Muscle layer of duodenum (tissue), 2 donors: Measurements from ENCODE around the gene POMC.
"Not testable (repeated sequence)": the region's sequence is repeated elsewhere in the genome, so short reads cannot be mapped to it uniquely, and the experiment has no call there.

Experiments
- H3K27ac ChIP-seq: one replicate; pipeline ENCODE4 v1.7.0; 2013; ENCODE audit warnings: mild to moderate bottlenecking, low read length
- H3K27me3 ChIP-seq: one replicate; pipeline ENCODE4 v1.7.0; 2013; ENCODE audit warnings: low read depth, mild to moderate bottlenecking, control low read depth, low read length
- H3K36me3 ChIP-seq, 2 donors: one replicate each; pipeline ENCODE4 v1.7.0; 2013; ENCODE audit warnings: low read length in 2 of 2, control low read depth in 1 of 2, mild to moderate bottlenecking in 1 of 2; ENCODE audit not compliant: insufficient read depth in 2 of 2, control insufficient read depth in 1 of 2
- H3K4me1 ChIP-seq, 2 donors: one replicate each; pipeline ENCODE4 v1.7.0; 2013; ENCODE audit warnings: low read length in 2 of 2, mild to moderate bottlenecking in 2 of 2, control low read depth in 1 of 2, moderate library complexity in 1 of 2; ENCODE audit not compliant: insufficient read depth in 2 of 2, control insufficient read depth in 1 of 2
- H3K4me3 ChIP-seq, 2 donors: one replicate each; pipeline ENCODE4 v1.7.0; 2013; ENCODE audit warnings: low read length in 2 of 2, low read depth in 1 of 2, mild to moderate bottlenecking in 1 of 2
- H3K9me3 ChIP-seq, 2 donors: one replicate each; pipeline ENCODE4 v1.7.0; 2013; ENCODE audit warnings: low read length in 2 of 2, control low read depth in 1 of 2, mild to moderate bottlenecking in 1 of 2; ENCODE audit not compliant: control insufficient read depth in 1 of 2
- donor health status: healthy.

Gene POMC

GRCh38 chr2:25131253-25131566, 37.2 kb downstream of the POMC start:
- Histone ChIP-seq H3K27me3 (no peaks in the 10 kb centered on the region), H3K36me3 (no peaks in the 10 kb centered on the region), H3K4me1 (no peaks in the 10 kb centered on the region), H3K27ac (no peak overlapping the region), H3K9me3 (no peaks in the 10 kb centered on the region), H3K4me3 (peak overlapping the region in 1 of 2 donors; percentile 8)

GRCh38 chr2:25129901-25130520, 38.4 kb downstream of the POMC start:
- H3K4me1 ChIP-seq: no peaks in the 10 kb centered on the region
- no peak overlapping the region for H3K4me3 ChIP-seq
- H3K27me3 ChIP-seq: no peaks in the 10 kb centered on the region
- no peak overlapping the region for H3K27ac ChIP-seq
- H3K9me3 ChIP-seq: no peaks in the 10 kb centered on the region
- no peaks in the 10 kb centered on the region for H3K36me3 ChIP-seq

GRCh38 chr2:25127646-25128045, 40.7 kb downstream of the POMC start:
- no peaks in the 10 kb centered on the region for H3K9me3 ChIP-seq
- no peaks in the 10 kb centered on the region for H3K36me3 ChIP-seq
- no peak overlapping the region for H3K4me3 ChIP-seq
- H3K27ac ChIP-seq: no peak overlapping the region
- H3K4me1 ChIP-seq: no peaks in the 10 kb centered on the region
- no peaks in the 10 kb centered on the region for H3K27me3 ChIP-seq

DNA sequence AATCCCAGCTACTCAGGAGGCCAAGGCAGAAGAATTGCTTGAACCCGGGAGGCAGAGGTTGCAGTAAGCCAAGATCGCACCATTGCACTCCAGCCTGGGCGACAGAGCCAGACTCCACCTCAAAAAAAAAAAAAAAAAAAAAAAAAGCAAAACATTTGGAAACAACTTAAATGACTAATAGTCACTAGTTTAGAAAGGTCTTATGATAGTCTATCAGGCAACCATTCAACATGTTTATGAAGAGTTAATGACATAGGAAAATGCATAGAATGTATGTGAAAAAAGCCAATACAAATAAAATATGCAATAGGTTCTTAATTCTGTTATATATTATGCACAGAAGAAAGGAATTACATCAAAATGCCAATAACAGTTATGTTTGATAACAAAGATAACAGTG, 41.3 kb downstream of the POMC start:
- not testable (repeated sequence) for H3K4me1 ChIP-seq, H3K27me3 ChIP-seq, H3K9me3 ChIP-seq, H3K27ac ChIP-seq, H3K36me3 ChIP-seq, H3K4me3 ChIP-seq

- Histone ChIP-seq H3K9me3 (no peaks in the 10 kb centered on the region), H3K27ac (no peak overlapping the region), H3K4me1 (no peaks in the 10 kb centered on the region), H3K27me3 (no peaks in the 10 kb centered on the region), H3K36me3 (no peaks in the 10 kb centered on the region), H3K4me3 (no peak overlapping the region)
Observed at GRCh38 chr2:25125976-25126375, 42.4 kb downstream of the POMC start.

GRCh38 chr2:25125189-25125588, 43.2 kb downstream of the POMC start:
- H3K36me3 ChIP-seq: no peaks in the 10 kb centered on the region
- no peaks in the 10 kb centered on the region for H3K9me3 ChIP-seq

GRCh38 chr2:25123682-25124081, 44.7 kb downstream of the POMC start:
- H3K27ac ChIP-seq: no peak overlapping the region
- H3K4me3 ChIP-seq: no peak overlapping the region
- H3K36me3 ChIP-seq: no peaks in the 10 kb centered on the region
- H3K4me1 ChIP-seq: no peaks in the 10 kb centered on the region
- no peaks in the 10 kb centered on the region for H3K27me3 ChIP-seq
- H3K9me3 ChIP-seq: no peaks in the 10 kb centered on the region

More at GRCh38 chr2:25125189-25125588, 43.2 kb downstream of the POMC start:
- no peaks in the 10 kb centered on the region for H3K4me1 ChIP-seq
- H3K27me3 ChIP-seq: no peaks in the 10 kb centered on the region
- no peak overlapping the region for H3K4me3 ChIP-seq
- H3K27ac ChIP-seq: no peak overlapping the region

- Histone ChIP-seq H3K4me3 (no peak overlapping the region), H3K27ac (no peak overlapping the region), H3K4me1 (no peaks in the 10 kb centered on the region), H3K36me3 (no peaks in the 10 kb centered on the region), H3K27me3 (no peaks in the 10 kb centered on the region), H3K9me3 (no peaks in the 10 kb centered on the region)
Observed at GRCh38 chr2:25122367-25122766, 46.0 kb downstream of the POMC start.

DNA sequence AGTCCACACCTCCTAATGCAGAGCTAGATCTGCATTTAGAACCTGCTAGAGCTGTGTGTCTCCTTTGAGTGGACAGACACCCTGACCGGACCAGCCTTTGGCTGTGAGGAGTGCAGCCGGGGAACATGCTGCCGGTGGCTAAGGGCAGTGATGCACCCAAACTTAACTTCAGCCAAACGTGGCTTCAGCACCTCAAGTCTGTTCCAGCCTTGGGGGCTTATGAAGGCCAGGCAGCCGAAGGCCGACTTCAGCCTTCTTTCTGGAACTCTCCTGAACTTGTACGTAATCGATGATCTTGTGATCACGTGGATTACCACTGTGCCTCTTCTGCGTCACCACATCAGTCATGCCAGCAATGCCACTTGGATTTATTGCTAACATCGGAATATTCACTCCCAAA, 49.1 kb downstream of the POMC start:
- H3K27ac ChIP-seq: no peak overlapping the region
- no peaks in the 10 kb centered on the region for H3K36me3 ChIP-seq
- H3K4me3 ChIP-seq: no peak overlapping the region
- no peaks in the 10 kb centered on the region for H3K4me1 ChIP-seq
- H3K27me3 ChIP-seq: no peaks in the 10 kb centered on the region
- no peaks in the 10 kb centered on the region for H3K9me3 ChIP-seq

GRCh38 chr2:25116956-25117355, 51.4 kb downstream of the POMC start:
- H3K27ac ChIP-seq: no peak overlapping the region
- no peaks in the 10 kb centered on the region for H3K27me3 ChIP-seq
- H3K4me3 ChIP-seq: no peak overlapping the region
- no peaks in the 10 kb centered on the region for H3K36me3 ChIP-seq
- H3K9me3 ChIP-seq: no peaks in the 10 kb centered on the region
- no peaks in the 10 kb centered on the region for H3K4me1 ChIP-seq

DNA sequence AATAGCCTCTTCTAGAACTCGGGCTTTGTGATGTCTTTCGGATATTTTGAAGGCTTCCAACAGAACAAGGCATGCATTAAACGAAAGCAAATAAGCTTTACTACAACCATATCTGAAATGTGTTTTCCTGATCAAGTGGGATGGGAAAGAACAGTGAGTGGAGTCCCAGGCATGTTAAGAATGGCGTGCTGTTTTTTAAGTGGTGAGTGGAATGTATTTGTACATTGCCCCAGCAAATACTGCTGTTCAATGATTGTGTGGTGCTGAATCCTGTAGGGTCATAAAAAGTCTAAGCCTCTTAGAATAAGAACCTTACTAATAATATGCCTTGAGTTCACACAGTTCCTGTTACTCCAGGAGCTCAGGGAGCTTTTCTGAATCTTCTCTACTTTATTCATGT, 52.5 kb downstream of the POMC start:
- Histone ChIP-seq H3K4me3 (no peak overlapping the region), H3K4me1 (no peaks in the 10 kb centered on the region), H3K27ac (no peak overlapping the region)

DNA sequence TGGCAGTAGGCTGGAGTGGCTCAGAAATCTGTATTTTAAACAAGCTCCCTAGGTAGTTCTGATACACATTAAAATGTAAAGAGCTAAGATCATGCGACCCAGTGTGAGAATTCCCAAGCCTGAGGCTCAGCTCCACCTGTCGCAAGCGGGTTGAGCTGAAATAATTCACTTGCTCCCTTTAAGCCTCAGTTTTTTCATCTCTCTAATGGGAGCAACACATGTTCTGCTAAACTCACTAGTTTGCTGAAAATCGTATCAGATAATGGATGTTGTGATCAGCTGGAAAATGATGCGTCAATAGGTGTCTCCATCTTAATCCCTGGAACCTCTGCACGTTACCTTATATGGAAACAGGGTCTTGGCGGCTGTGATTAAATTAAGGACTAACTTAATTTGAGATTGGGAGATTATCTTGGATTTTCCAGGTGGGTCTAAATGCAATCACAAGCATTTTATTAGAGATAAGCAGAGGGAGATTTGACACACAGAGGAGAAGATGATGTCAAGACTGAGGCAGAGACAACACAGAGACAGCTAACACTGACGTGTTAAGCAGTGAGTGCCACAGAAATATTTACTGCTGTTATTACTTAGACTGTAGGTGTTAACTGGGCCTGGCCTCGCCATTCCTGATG, 53.0 kb downstream of the POMC start:
- H3K4me1 ChIP-seq: no peaks in the 10 kb centered on the region
- no peaks in the 10 kb centered on the region for H3K27me3 ChIP-seq
- no peak overlapping the region for H3K27ac ChIP-seq
- H3K9me3 ChIP-seq: no peaks in the 10 kb centered on the region
- no peak overlapping the region for H3K4me3 ChIP-seq
- no peaks in the 10 kb centered on the region for H3K36me3 ChIP-seq

More for the DNA sequence above, 52.5 kb downstream of the POMC start:
- Histone ChIP-seq H3K36me3 (no peaks in the 10 kb centered on the region), H3K27me3 (no peaks in the 10 kb centered on the region), H3K9me3 (no peaks in the 10 kb centered on the region)
